GM12891 (cell line): ENCODE measurements around the gene MMRN2.

ENCODE experiments used
- POLR2A ChIP-seq: IDR thresholded peaks from 2 replicates; pipeline ENCODE4 v1.6.1; 2011; ENCODE audit warnings: low read depth, low read length, control low read depth
- POLR2AphosphoS5 ChIP-seq: IDR thresholded peaks from 2 replicates; pipeline ENCODE4 v1.6.1; 2011; ENCODE audit warnings: low read depth, low read length, control low read depth
- POU2F2 ChIP-seq: IDR thresholded peaks from 2 replicates; pipeline ENCODE4 v1.6.1; 2011; ENCODE audit warnings: low read depth, mild to moderate bottlenecking, control low read depth, low read length, moderate library complexity
- SPI1 ChIP-seq: IDR thresholded peaks from 2 replicates; pipeline ENCODE4 v1.6.1; 2011; ENCODE audit warnings: low read depth, low read length, control low read depth
- TAF1 ChIP-seq: IDR thresholded peaks from 2 replicates; pipeline ENCODE4 v1.6.1; 2011; ENCODE audit warnings: low read depth, low read length, control low read depth

DNA sequence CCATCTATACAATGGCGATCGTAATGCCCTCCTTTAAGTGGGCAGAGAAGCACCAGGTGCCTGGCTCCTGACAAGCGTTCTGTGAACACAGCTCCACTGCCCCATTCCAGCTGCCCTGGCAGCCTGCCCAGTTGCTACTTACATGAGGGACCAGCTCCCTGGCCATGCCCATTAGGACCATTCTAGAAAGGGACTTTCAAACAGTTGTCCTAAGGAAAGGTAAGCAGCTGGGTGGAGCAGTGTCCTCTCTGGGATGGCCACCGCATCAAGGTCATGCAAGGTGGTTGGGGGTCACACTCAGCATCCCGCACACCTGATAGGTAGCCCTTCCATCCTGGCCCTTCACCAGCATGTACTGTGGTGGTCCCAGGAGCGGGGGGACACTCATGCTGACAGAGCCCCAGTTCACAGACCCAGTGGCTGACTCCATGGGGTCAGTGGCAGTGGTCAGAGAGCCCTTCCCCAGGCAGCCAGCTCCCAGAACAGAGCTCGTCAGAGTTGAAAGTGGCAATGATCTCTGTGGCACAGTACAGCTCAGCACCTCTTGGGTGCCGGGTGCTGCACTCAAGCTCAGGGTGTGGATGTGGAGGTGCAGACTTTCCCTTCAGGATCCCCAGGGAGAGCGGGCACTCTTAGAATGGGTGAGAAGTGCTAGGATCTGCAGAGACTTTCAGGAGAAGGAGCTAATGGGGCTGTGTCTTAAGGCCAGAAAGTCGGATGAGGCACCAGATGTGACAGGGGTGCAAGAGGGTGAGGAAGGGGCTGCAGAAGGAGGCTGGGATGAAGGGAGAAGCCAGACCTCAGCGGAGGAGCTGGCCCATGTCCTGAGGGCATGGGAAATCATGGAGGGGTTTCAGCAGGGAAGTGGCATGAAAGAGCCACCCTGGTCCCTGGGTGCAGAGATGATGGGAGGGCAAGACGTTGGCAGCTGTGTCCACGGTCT, 10.9 kb downstream of the MMRN2 start:
- TF ChIP-seq SPI1, result no peak
- TF ChIP-seq POLR2A, result no peak
- TF ChIP-seq TAF1, result no peak
- TF ChIP-seq POLR2AphosphoS5, result no peak
- TF ChIP-seq POU2F2, result no peak
